Measurements from ENCODE around the gene TNNT2. TPM values are rescaled to one million over a fixed set of nuclear protein-coding genes. Genes with fewer than 3 reads are reported as not detected.

The TNNT2 gene
- total and polyA plus RNA-seq, 2 of the 4 experiments (the other 2 are of a cell fraction) = 0.18 to 1.2 TPM

GRCh38 chr1:201356701-201357100 is 20.8 kb downstream of the TNNT2 start:
- Histone ChIP-seq H4K8ac (ENCODE audit: low read depth in 2 of 2, low read length in 2 of 2) (no peak overlapping the region), H3K4ac (ENCODE audit: low read depth, low read length) (no peak overlapping the region), H3K4me2 (ENCODE audit: low read depth, low read length) (no peak overlapping the region), H4K5ac (ENCODE audit: low read depth, low read length) (no peak overlapping the region), H2BK5ac (ENCODE audit: low read depth, low read length, poor library complexity, severe bottlenecking) (no peak overlapping the region), H3K56ac (ENCODE audit: extremely low read depth, insufficient read depth, low read length) (no peak overlapping the region), H2AK5ac (ENCODE audit: low read depth, low read length) (no peak overlapping the region), H2BK120ac (ENCODE audit: low read depth, low read length) (no peak overlapping the region), H3K4me1 (ENCODE audit: control insufficient read depth, insufficient read depth, low read length) (no peaks in the 10 kb centered on the region), H3K27me3 (ENCODE audit: control insufficient read depth, insufficient read depth, low read length) (peaks cover 72% of the 10 kb centered on the region), H3K9me1 (ENCODE audit: insufficient read depth, low read length) (no peaks in the 10 kb centered on the region), H3K9ac (ENCODE audit: low read depth, low read length) (no peak overlapping the region), H3K14ac (replicated peaks; ENCODE audit: low read depth, low read length) (no peak overlapping the region), H3K79me1 (ENCODE audit: low read depth in 1 of 2, low read length in 2 of 2) (no peaks in the 10 kb centered on the region), H4K20me1 (ENCODE audit: insufficient read depth, low read length) (no peaks in the 10 kb centered on the region; the same call in 1 of the 2 replicates), H3K23ac (ENCODE audit: low read depth, low read length) (no peak overlapping the region), H2AK9ac (replicated peaks; ENCODE audit: low read depth, low read length, poor library complexity) (no peak overlapping the region), H4K91ac (ENCODE audit: insufficient read depth, low read depth, low read length) (no peak overlapping the region), H3K9me3 (ENCODE audit: control insufficient read depth, insufficient read depth, low read length) (no peaks in the 10 kb centered on the region), H3K36me3 (ENCODE audit: control insufficient read depth, insufficient read depth, low read length) (no peaks in the 10 kb centered on the region), H3K4me3 (ENCODE audit: insufficient read depth, low read depth, low read length) (no peak overlapping the region), H2BK15ac (ENCODE audit: low read depth, low read length) (no peak overlapping the region), H2BK20ac (ENCODE audit: low read depth, low read length) (no peak overlapping the region), H3K27ac (ENCODE audit: insufficient read depth, low read length) (no peak overlapping the region), H2AFZ (replicated peaks; ENCODE audit: low read length, poor library complexity) (no peak overlapping the region), H3K18ac (ENCODE audit: low read depth, low read length) (no peak overlapping the region)
- no TSS peak for BruUV-seq (replicated peaks)
- intact Hi-C loops (cut with micrococcal nuclease) = no loop called here
- 47% methylated on average over 3 of the region's 11 CpGs; no CpG with 5 or more reads in 1 of the 2 experiments for WGBS, 2 experiments (ENCODE audit: extremely low coverage in 2 of 2, insufficient read length in 1 of 2)
- ATAC-seq (ENCODE audit: low read depth) (no peak), DNase-seq (no peak)
- in situ Hi-C loops (cut with MboI; ENCODE audit: low sequenced_read_pairs) = no loop called here
- POLR2A ChIA-PET (ENCODE audit: unreplicated experiment) = no interaction called here
- dilution Hi-C loops (cut with HindIII; ENCODE audit: low sequenced_read_pairs, unreplicated experiment) = no loop called here
- no peak for TF ChIP-seq BHLHE40 (IDR thresholded peaks at IDR 0.05; ENCODE audit: low read depth, low read length)
- no peak for TF ChIP-seq RAD21 (IDR thresholded peaks at IDR 0.05; ENCODE audit: low read length)
- TF ChIP-seq CEBPB (IDR thresholded peaks at IDR 0.05; ENCODE audit: low read depth, low read length) = no peak
- no peak for TF ChIP-seq POLR2A (IDR thresholded peaks at IDR 0.05; ENCODE audit: low read depth, low read length)
- no peak for TF ChIP-seq RCOR1 (IDR thresholded peaks at IDR 0.05; ENCODE audit: insufficient replicate concordance, low read length)
- no peak for TF ChIP-seq RFX5 (IDR thresholded peaks at IDR 0.05; ENCODE audit: low read depth, low read length)
- TF ChIP-seq CTCF (conservative IDR thresholded peaks at IDR 0.05; ENCODE audit: low read depth, low read length) = no peak
- no peak for TF ChIP-seq SMC3 (IDR thresholded peaks at IDR 0.05; ENCODE audit: low read depth, low read length)
- TF ChIP-seq MXI1 (IDR thresholded peaks at IDR 0.05; ENCODE audit: borderline replicate concordance, low read depth, low read length) = no peak
- no peak for TF ChIP-seq USF2 (IDR thresholded peaks at IDR 0.05; ENCODE audit: low read depth, low read length)
- TF ChIP-seq FOS (IDR thresholded peaks at IDR 0.05; ENCODE audit: low read depth, low read length) = no peak
- no peak for TF ChIP-seq MAFK (IDR thresholded peaks at IDR 0.05; ENCODE audit: low read depth, low read length)
- CTCF ChIA-PET = no interaction called here

Measured in IMR-90 (cell line).